ENCODE results near the gene ZNF559.

Gene ZNF559

DNA sequence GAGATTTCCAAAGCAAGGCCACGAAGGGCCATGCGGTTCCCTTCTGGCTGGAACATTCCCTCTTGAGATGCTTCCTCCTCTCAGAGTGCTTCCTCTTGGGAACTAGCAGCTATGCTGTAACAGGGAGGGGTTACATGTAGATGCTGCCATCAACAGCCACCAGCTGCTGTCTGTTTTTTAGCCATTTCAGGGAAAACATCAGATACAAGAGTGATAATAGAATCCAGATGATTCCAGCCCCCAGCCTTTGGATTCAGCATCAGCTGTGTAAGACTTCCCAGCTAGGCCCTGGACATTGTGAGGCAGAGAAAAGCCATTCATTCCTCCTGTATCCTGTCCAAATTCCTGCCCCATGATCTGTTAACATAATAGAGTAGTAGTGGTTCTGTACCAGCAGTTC lies 30.7 kb downstream of the ZNF559 start:
- no peak for DNase-seq

DNA sequence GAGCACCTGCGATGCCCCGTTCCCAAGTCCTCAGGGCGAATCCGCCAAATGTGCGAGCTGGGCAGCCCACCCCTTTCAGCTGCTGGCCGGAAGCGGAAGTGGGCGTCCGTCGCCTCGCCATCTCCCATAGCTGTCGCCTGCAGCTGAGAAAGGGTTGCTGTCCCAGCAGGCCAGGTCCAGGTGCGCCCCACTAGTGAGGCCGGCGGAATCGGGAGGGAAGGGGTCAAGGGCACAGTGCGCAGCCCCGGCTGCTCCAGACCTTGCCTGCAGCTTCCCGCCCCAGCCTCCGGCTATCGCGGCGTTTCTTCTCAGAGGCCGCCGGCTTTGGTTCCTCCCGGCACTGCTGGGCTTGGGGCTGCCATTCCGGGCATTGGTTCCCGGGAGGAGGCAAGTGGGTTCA lies 38.9 kb downstream of the ZNF559 start, which contains the start of gene ZNF177:
Gene ZNF177 (plus strand): TSS at position 109 of the 400 bp plus-strand sequence. CDS start 15,299 bp downstream, outside the sequence.
- DNase-seq = no peak

DNA sequence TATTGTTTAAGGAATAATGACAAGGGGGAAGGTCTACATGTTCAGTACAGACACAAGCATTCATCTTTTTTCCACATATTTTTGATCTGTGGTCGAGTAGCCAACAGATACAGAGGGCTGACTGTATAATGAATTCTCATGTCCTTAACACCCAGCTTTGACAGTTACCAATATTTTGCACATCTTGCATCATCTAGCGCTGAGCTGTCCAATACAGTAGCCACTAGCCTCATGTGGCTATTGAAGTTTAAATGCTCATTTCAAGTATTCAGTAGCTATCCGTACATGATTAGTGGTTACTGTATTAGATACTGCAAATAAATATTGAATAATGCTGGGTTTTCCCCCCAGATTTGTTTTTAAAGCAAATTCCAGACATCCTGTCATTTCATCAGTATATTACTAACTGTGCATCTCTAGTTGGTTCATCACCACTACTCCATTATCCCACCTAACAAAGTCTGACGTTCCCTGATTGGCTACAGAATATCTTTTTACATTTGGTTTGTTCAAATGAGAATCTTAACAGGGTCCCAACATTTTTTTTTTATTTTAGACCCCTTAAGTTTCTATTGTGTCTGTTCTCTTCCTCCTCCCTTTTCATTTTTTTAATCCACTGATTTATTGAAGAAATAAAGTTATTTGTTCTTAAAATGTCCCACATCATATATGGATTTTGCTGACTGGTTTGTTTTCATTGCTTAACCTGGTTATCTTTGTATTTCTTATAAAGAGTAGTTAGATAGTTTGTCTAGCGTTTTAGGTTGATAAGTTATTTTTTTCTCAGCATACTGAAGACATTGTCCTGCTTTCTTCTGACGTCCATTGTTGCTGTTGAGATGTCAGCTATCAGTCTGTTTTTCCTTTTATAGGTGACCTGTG lies 47.0 kb downstream of the ZNF559 start:
- DNase-seq = no peak

DNA sequence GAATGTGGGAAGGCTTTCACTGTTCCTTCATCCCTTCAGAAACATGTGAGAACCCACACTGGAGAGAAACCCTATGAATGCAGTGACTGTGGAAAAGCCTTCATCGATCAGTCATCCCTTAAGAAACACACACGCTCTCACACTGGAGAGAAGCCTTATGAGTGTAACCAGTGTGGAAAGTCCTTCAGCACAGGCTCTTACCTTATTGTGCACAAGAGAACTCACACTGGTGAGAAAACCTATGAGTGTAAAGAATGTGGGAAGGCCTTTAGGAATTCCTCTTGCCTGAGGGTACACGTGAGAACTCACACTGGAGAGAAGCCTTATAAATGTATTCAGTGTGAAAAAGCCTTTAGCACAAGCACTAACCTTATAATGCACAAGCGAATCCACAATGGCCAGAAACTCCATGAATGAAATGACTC lies 57.4 kb downstream of the ZNF559 start:
- no peak for DNase-seq
